Endothelial cell of umbilical vein (primary cell): ENCODE measurements around the gene IL1RL1. TPM values are rescaled to one million over a fixed set of nuclear protein-coding genes. Genes with fewer than 3 reads are reported as not detected.

ENCODE experiments used
- BruUV-seq: library from RNA; stranded (reverse); fragments of 400-500 nt; replicated peaks from 2 replicates; lab custom pipeline; 2021; lab: Mats Ljungman, UMichigan
- CTCF ChIA-PET: fragments of 300-600, 350-600 bp; sonication (Branson Sonifier 250); formaldehyde crosslinking; loops from one replicate; lab custom pipeline; 2021; ENCODE audit warnings: antibody characterized with exemption, inconsistent platforms; lab: Charles Lee
- POLR2A ChIA-PET: fragments of 300-600, 350-600 bp; sonication (Branson Sonifier 250); formaldehyde crosslinking; loops from one replicate; lab custom pipeline; 2021; ENCODE audit warnings: antibody characterized with exemption, inconsistent platforms; lab: Charles Lee
- DNase-seq: peaks from one replicate; pipeline ENCODE4 v3.0.0-alpha.2; 2011; ENCODE audit warnings: low read depth, low spot score
- FAIRE-seq: peaks from 2 replicates; lab custom pipeline; 2011; peaks lifted over from hg19 to GRCh38; lab: Jason Lieb, UNC
- H2AFZ ChIP-seq: 2 replicates; pipeline ENCODE4 v1.6.0; 2012; ENCODE audit warnings: low read depth, low read length, control low read depth, inconsistent platforms
- H3K27ac ChIP-seq: 2 replicates; pipeline ENCODE4 v1.5.1; 2011; ENCODE audit warnings: low read depth, mild to moderate bottlenecking, control low read depth, low read length, moderate library complexity; ENCODE audit not compliant: insufficient read depth
- H3K27me3 ChIP-seq, 2 experiments: 2 replicates each; pipeline versions ENCODE4 v1.6.0 to v1.6.1; 2011; ENCODE audit warnings: low read length in 2 of 2, mixed read lengths in 1 of 2; ENCODE audit not compliant: control insufficient read depth in 2 of 2, insufficient read depth in 2 of 2
- H3K36me3 ChIP-seq, 2 experiments: 2 replicates in 1 of 2; 3 replicates in 1 of 2; pipeline ENCODE4 v1.5.1; 2011; ENCODE audit warnings: low read length in 2 of 2, mild to moderate bottlenecking in 1 of 2, moderate library complexity in 1 of 2; ENCODE audit not compliant: control insufficient read depth in 2 of 2, insufficient read depth in 2 of 2; ENCODE audit errors: extremely low read depth in 1 of 2
- H3K4me1 ChIP-seq: 3 replicates; pipeline ENCODE4 v1.5.1; 2011; ENCODE audit warnings: mild to moderate bottlenecking, low read length; ENCODE audit not compliant: control insufficient read depth, insufficient read depth; ENCODE audit errors: extremely low read depth
- H3K4me2 ChIP-seq: 2 replicates; pipeline ENCODE4 v1.6.1; 2011; ENCODE audit warnings: low read length, control low read depth, mixed read lengths; ENCODE audit not compliant: insufficient read depth
- H3K4me3 ChIP-seq, 3 experiments: fragments of 200-600 bp in 1 of 3; sonication (generic), shearing (Covaris generic) in 1 of 3; replicated peaks in 1 of 3; 2 replicates each; pipeline ENCODE4 v1.5.1; 2011 to 2016; ENCODE audit warnings: control low read depth in 3 of 3, low read length in 3 of 3, mild to moderate bottlenecking in 2 of 3, inconsistent platforms in 1 of 3, low read depth in 1 of 3, moderate library complexity in 1 of 3; ENCODE audit not compliant: insufficient read depth in 1 of 3
- H3K79me2 ChIP-seq: 2 replicates; pipeline ENCODE4 v1.6.0; 2012; ENCODE audit warnings: low read length, inconsistent platforms; ENCODE audit not compliant: control insufficient read depth, insufficient read depth
- H3K9ac ChIP-seq: replicated peaks from 2 replicates; pipeline ENCODE3; 2011; ENCODE audit warnings: low read length, control low read depth; ENCODE audit not compliant: insufficient read depth; ENCODE audit errors: extremely low read depth
- H3K9me1 ChIP-seq: replicated peaks from 3 replicates; pipeline ENCODE4 v1.6.0; 2011; ENCODE audit warnings: mild to moderate bottlenecking, low read length; ENCODE audit not compliant: control insufficient read depth, insufficient read depth; ENCODE audit errors: extremely low read depth
- H3K9me3 ChIP-seq: replicated peaks from 2 replicates; pipeline ENCODE4 v1.5.1; 2012; ENCODE audit warnings: low read length, inconsistent platforms; ENCODE audit not compliant: control insufficient read depth, insufficient read depth
- H4K20me1 ChIP-seq: replicated peaks from 2 replicates; pipeline ENCODE3; 2011; ENCODE audit warnings: mild to moderate bottlenecking, low read length; ENCODE audit not compliant: control insufficient read depth, insufficient read depth; ENCODE audit errors: extremely low read depth
- EZH2 ChIP-seq: IDR thresholded peaks from 2 replicates; pipeline ENCODE4 v1.6.1; 2012; ENCODE audit warnings: borderline replicate concordance, low read depth, mild to moderate bottlenecking, moderate library complexity, low read length, inconsistent platforms; ENCODE audit not compliant: severe bottlenecking
- FOS ChIP-seq: IDR thresholded peaks from 2 replicates; pipeline ENCODE4 v1.6.1; 2011; ENCODE audit warnings: mild to moderate bottlenecking, low read length, moderate library complexity, borderline replicate concordance; ENCODE audit not compliant: insufficient read depth
- GATA2 ChIP-seq: IDR thresholded peaks from 2 replicates; pipeline ENCODE4 v1.7.0; 2011; ENCODE audit warnings: low read depth, mild to moderate bottlenecking, moderate library complexity, mixed read lengths, low read length; ENCODE audit not compliant: insufficient read length, insufficient read depth
- JUN ChIP-seq: IDR thresholded peaks from 2 replicates; pipeline ENCODE4 v1.6.1; 2011; ENCODE audit warnings: borderline replicate concordance, low read depth; ENCODE audit not compliant: insufficient read length, insufficient read depth
- MYC ChIP-seq: IDR thresholded peaks from one replicate; pipeline ENCODE4 v1.6.1; 2011; ENCODE audit warnings: mild to moderate bottlenecking, low read depth, low read length
- POLR2A ChIP-seq: IDR thresholded peaks from 2 replicates; pipeline ENCODE4 v1.6.1; 2012; ENCODE audit warnings: low read depth, mild to moderate bottlenecking, control low read depth, low read length
- POLR2AphosphoS5 ChIP-seq: IDR thresholded peaks from 2 replicates; pipeline ENCODE4 v1.6.1; 2012; ENCODE audit warnings: low read depth, mild to moderate bottlenecking, control low read depth, low read length, moderate library complexity; ENCODE audit not compliant: insufficient read depth
- dilution Hi-C: fragments of 300-500 bp; cut with MboI; formaldehyde crosslinking; loops from one replicate; pipeline ENCODE4 v1.15.0; 2019; ENCODE audit warnings: low sequenced_read_pairs; ENCODE audit not compliant: extremely low pct_ligation_motif_present
- intact Hi-C: fragments of 100-400 bp; cut with micrococcal nuclease; formaldehyde crosslinking; loops from one replicate; pipeline ENCODE4 v1.10.0; 2022
- polyA plus RNA-seq, 4 experiments: library from polyadenylated mRNA; depleted of rRNA in 3 of 4; stranded (reverse) in 3 of 4; unstranded in 1 of 4; fragments of >200 nt; gene quantifications; 2 replicates each; pipeline versions ENCODE4 v1.2.1 to v1.2.3, GENCODE V29; 2011 to 2012; ENCODE audit warnings: missing spikeins in 1 of 4
- total RNA-seq: library from RNA; stranded (reverse); gene quantifications from 2 replicates; pipeline ENCODE4 v1.2.3, GENCODE V29; 2021
- TF ChIP-seq, protein P1 (sequence below), 2 donors: IDR thresholded peaks; 1 replicate in 1 of 2; 2 replicates in 1 of 2; pipeline ENCODE4 v1.5.1; 2011; ENCODE audit warnings: low read length in 2 of 2, mild to moderate bottlenecking in 2 of 2, moderate library complexity in 2 of 2, control low read depth in 1 of 2, inconsistent platforms in 1 of 2, low read depth in 1 of 2; ENCODE audit not compliant: insufficient read depth in 1 of 2; ENCODE audit errors: extremely low read depth in 1 of 2
- TF ChIP-seq, protein P2 (sequence below): IDR thresholded peaks from 2 replicates; pipeline ENCODE4 v1.6.1; 2011; ENCODE audit not compliant: insufficient read depth, insufficient read length

The IL1RL1 gene
- total and polyA plus RNA-seq, 2 donors (not counting 3 experiments of a cell fraction or from before 2014, with no cell fraction given): 32.2 to 44.0 TPM

DNA sequence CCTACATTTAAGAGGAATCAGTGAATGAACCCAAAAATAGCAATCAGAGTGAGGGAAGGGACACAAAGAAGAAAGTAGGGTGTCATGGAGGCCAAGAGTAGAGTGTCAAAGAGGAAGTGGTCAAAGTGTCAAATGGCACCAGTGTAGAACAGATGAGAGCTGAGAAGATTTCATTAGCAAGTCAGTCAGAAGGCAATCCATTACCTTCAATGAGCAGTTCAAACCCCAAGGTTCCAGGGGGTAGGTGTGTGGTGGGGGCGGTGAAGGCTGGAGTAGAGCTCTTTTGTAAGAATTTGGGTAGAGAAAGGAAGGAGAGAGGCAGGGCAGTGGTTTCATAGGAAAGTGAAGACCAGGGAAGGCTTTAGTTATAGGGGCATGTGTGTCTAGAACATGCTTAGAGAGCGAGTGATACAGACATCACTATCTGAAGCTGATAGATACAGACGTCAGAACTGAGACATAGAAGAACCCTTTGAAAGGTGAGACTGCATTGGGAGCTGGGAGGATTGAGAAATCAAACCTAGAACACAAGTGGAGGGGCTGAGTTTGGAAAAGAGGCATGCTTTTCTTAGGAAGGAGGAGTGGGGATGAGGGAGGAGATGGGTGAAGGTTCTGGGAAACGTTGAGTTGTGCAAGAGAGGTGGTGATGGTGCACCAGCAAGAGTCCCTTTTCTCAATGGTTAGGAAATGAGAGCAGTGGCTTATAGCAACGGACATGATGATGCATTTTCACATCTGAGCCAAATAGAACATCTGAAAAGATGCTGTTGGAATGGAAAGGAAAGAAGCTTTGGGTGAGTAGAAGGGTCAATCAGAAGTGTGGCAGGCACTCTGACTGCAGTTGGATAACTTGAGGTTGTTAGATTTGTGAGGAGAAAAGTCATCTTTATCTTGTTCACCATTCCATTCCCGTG is 48.9 kb upstream of the IL1RL1 start:
- BruUV-seq: no TSS peak
- no peak overlapping the region for H3K4me3 ChIP-seq
- no peaks in the 10 kb centered on the region for H3K27me3 ChIP-seq
- ChIA-PET POLR2A (no interaction called here), CTCF (interaction anchor here (1.4 kb wide), 1 partner anchor 39 kb away, joined by 3 read pairs; no protein-coding TSS in a partner anchor)
- no peaks in the 10 kb centered on the region for H3K9me3 ChIP-seq
- H3K27ac ChIP-seq: no peak overlapping the region
- no peaks in the 10 kb centered on the region for H3K79me2 ChIP-seq
- H3K4me2 ChIP-seq: no peak overlapping the region
- dilution Hi-C loops (no loop called here), intact Hi-C loops (no loop called here)
- peaks cover 13% of the 10 kb centered on the region for H3K4me1 ChIP-seq
- FAIRE-seq (no peak), DNase-seq (no peak)
- no peaks in the 10 kb centered on the region for H3K36me3 ChIP-seq
- no peak overlapping the region for H2AFZ ChIP-seq
- TF ChIP-seq MYC: no peak
- no peak for TF ChIP-seq POLR2AphosphoS5
- TF ChIP-seq, protein P1, sequence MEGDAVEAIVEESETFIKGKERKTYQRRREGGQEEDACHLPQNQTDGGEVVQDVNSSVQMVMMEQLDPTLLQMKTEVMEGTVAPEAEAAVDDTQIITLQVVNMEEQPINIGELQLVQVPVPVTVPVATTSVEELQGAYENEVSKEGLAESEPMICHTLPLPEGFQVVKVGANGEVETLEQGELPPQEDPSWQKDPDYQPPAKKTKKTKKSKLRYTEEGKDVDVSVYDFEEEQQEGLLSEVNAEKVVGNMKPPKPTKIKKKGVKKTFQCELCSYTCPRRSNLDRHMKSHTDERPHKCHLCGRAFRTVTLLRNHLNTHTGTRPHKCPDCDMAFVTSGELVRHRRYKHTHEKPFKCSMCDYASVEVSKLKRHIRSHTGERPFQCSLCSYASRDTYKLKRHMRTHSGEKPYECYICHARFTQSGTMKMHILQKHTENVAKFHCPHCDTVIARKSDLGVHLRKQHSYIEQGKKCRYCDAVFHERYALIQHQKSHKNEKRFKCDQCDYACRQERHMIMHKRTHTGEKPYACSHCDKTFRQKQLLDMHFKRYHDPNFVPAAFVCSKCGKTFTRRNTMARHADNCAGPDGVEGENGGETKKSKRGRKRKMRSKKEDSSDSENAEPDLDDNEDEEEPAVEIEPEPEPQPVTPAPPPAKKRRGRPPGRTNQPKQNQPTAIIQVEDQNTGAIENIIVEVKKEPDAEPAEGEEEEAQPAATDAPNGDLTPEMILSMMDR (IDR thresholded peaks at IDR 0.05; ENCODE audit: extremely low read depth in 1 of 2, insufficient read depth in 1 of 2, low read depth in 1 of 2, low read length in 2 of 2): no peak
- no peak for TF ChIP-seq EZH2
- no peak for TF ChIP-seq JUN
- no peak for TF ChIP-seq GATA2
- no peak for TF ChIP-seq FOS
- no peak for TF ChIP-seq POLR2A
- TF ChIP-seq, protein P2, sequence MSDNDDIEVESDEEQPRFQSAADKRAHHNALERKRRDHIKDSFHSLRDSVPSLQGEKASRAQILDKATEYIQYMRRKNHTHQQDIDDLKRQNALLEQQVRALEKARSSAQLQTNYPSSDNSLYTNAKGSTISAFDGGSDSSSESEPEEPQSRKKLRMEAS: no peak
- no peaks in the 10 kb centered on the region for H3K9me1 ChIP-seq
- no peaks in the 10 kb centered on the region for H4K20me1 ChIP-seq
- no peak overlapping the region for H3K9ac ChIP-seq
